CD4-positive, alpha-beta T cell (primary cell): ENCODE data around the gene POC1B. TPM values are rescaled to one million over a fixed set of nuclear protein-coding genes. Genes with fewer than 3 reads are reported as not detected.

ENCODE experiments used
- ATAC-seq: fragments of 200-7000 bp; cut with Tn5 transposase; one replicate; pipeline ENCODE4 v1.10.0; 2022; ENCODE audit warnings: mild to moderate bottlenecking; ENCODE audit not compliant: poor library complexity
- CTCF ChIA-PET: fragments of 350-600 bp; sonication (Branson Sonifier 250); formaldehyde crosslinking; loops from one replicate; lab custom pipeline; 2021; ENCODE audit warnings: antibody characterized with exemption, inconsistent platforms; lab: Charles Lee
- POLR2A ChIA-PET: fragments of 350-600 bp; sonication (Branson Sonifier 250); formaldehyde crosslinking; loops from one replicate; lab custom pipeline; 2021; ENCODE audit warnings: antibody characterized with exemption, inconsistent platforms; lab: Charles Lee
- DNase-seq, 14 experiments: peaks; one replicate each; pipeline ENCODE4 v3.0.0-alpha.2; 2013 to 2020; ENCODE audit warnings: mixed read lengths in 2 of 14
- H3K27ac ChIP-seq, 2 donors: one replicate each; pipeline versions ENCODE4 v1.5.1 to v1.7.0; 2013; ENCODE audit warnings: low read length in 2 of 2, low read depth in 1 of 2, mild to moderate bottlenecking in 1 of 2
- H3K27me3 ChIP-seq, 2 experiments: 1 replicate in 1 of 2; 2 replicates in 1 of 2; pipeline versions ENCODE4 v1.6.1 to v1.7.0; 2013; ENCODE audit warnings: low read length in 2 of 2, control low read depth in 1 of 2, mild to moderate bottlenecking in 1 of 2, moderate library complexity in 1 of 2; ENCODE audit not compliant: insufficient read depth in 2 of 2, control insufficient read depth in 1 of 2
- H3K36me3 ChIP-seq: one replicate; pipeline ENCODE4 v1.6.1; 2013; ENCODE audit warnings: low read length, control low read depth; ENCODE audit not compliant: insufficient read depth
- H3K4me1 ChIP-seq: one replicate; pipeline ENCODE4 v1.6.1; 2013; ENCODE audit warnings: low read length, control low read depth; ENCODE audit not compliant: insufficient read depth
- H3K4me3 ChIP-seq: one replicate; pipeline ENCODE4 v1.5.1; 2013; ENCODE audit warnings: mild to moderate bottlenecking, low read length, moderate library complexity
- H3K9me3 ChIP-seq, 2 experiments: 1 replicate in 1 of 2; 2 replicates in 1 of 2; pipeline versions ENCODE4 v1.6.1 to v1.7.0; 2013; ENCODE audit warnings: low read length in 2 of 2, mild to moderate bottlenecking in 2 of 2, control low read depth in 1 of 2, moderate library complexity in 1 of 2; ENCODE audit not compliant: control insufficient read depth in 1 of 2, insufficient read depth in 1 of 2
- H3K27ac Mint-ChIP-seq: one replicate; pipeline ENCODE4 v1.8.0; 2020; ENCODE audit warnings: mixed read lengths
- H3K27me3 Mint-ChIP-seq: one replicate; pipeline ENCODE4 v1.8.0; 2021; ENCODE audit warnings: mixed read lengths
- H3K36me3 Mint-ChIP-seq: one replicate; pipeline ENCODE4 v1.8.0; 2021; ENCODE audit warnings: low read depth, mixed read lengths
- H3K4me1 Mint-ChIP-seq: one replicate; pipeline ENCODE4 v1.8.0; 2021; ENCODE audit warnings: low read depth, mixed read lengths
- H3K4me3 Mint-ChIP-seq: one replicate; pipeline ENCODE4 v1.8.0; 2020; ENCODE audit warnings: mild to moderate bottlenecking, mixed read lengths
- H3K9me3 Mint-ChIP-seq: one replicate; pipeline ENCODE4 v1.8.0; 2020; ENCODE audit warnings: mixed read lengths
- intact Hi-C, 2 experiments: fragments of 100-400 bp; cut with DNase I in 1 of 2; cut with micrococcal nuclease in 1 of 2; formaldehyde crosslinking; loops; one replicate each; pipeline versions ENCODE4 v1.15.1 to v1.9.0; 2023 to 2025; cut with DNase I, micrococcal nuclease
- total RNA-seq, 174 experiments: library from RNA in 2 of 174; stranded (reverse) in 2 of 174; gene quantifications; one replicate each; pipeline ENCODE4 v1.2.3 and lab custom pipeline; 2021 to 2026
- TF ChIP-seq, protein P1 (sequence below): fragments of 200-600 bp; IDR thresholded peaks from one replicate; pipeline ENCODE4 v1.8.0; 2022; ENCODE audit warnings: antibody characterized with exemption, mild to moderate bottlenecking

Gene POC1B
- total RNA-seq, 2 experiments from 2014 or later, result 14.9 to 16.2 TPM

DNA sequence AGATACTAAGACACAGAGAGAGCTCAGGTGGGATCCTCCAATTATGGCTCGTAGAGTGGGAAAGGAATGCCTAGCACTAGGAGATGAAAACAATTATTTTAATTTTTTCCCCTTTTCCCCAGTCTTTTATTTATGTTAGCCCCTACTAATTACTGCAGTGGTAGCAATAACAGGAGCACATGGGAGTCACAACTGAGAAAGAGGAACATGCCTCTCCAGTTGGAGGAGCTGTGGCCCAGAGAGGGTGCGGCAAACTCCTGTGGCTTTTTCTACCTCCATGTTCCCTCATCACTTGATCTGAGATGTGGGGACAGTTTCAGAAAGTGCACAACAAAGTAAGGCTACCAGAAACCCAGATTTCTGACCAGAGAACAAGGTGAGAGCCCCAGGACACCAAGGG lies 25.9 kb upstream of the POC1B start:
- H3K27me3 ChIP-seq, result no peaks in the 10 kb centered on the region
- H3K4me3 Mint-ChIP-seq, result no peak overlapping the region
- no peak for DNase-seq
- H3K4me3 ChIP-seq, result no peak overlapping the region
- no peaks in the 10 kb centered on the region for H3K4me1 ChIP-seq
- ChIA-PET CTCF (no interaction called here), POLR2A (interaction anchor here (0.6 kb wide), 1 partner anchor 785 kb away, joined by 3 read pairs; no protein-coding TSS in a partner anchor)
- no peaks in the 10 kb centered on the region for H3K36me3 Mint-ChIP-seq
- H3K9me3 Mint-ChIP-seq, result peaks cover 4% of the 10 kb centered on the region
- no peaks in the 10 kb centered on the region for H3K27me3 Mint-ChIP-seq
- ATAC-seq, result no peak
- H3K27ac ChIP-seq, result no peak overlapping the region
- H3K4me1 Mint-ChIP-seq, result no peaks in the 10 kb centered on the region
- TF ChIP-seq, protein P1, sequence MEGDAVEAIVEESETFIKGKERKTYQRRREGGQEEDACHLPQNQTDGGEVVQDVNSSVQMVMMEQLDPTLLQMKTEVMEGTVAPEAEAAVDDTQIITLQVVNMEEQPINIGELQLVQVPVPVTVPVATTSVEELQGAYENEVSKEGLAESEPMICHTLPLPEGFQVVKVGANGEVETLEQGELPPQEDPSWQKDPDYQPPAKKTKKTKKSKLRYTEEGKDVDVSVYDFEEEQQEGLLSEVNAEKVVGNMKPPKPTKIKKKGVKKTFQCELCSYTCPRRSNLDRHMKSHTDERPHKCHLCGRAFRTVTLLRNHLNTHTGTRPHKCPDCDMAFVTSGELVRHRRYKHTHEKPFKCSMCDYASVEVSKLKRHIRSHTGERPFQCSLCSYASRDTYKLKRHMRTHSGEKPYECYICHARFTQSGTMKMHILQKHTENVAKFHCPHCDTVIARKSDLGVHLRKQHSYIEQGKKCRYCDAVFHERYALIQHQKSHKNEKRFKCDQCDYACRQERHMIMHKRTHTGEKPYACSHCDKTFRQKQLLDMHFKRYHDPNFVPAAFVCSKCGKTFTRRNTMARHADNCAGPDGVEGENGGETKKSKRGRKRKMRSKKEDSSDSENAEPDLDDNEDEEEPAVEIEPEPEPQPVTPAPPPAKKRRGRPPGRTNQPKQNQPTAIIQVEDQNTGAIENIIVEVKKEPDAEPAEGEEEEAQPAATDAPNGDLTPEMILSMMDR, result no peak
- intact Hi-C loops, result no loop called here
- H3K36me3 ChIP-seq, result no peaks in the 10 kb centered on the region
- H3K9me3 ChIP-seq, result no peaks in the 10 kb centered on the region
- H3K27ac Mint-ChIP-seq, result no peak overlapping the region

DNA sequence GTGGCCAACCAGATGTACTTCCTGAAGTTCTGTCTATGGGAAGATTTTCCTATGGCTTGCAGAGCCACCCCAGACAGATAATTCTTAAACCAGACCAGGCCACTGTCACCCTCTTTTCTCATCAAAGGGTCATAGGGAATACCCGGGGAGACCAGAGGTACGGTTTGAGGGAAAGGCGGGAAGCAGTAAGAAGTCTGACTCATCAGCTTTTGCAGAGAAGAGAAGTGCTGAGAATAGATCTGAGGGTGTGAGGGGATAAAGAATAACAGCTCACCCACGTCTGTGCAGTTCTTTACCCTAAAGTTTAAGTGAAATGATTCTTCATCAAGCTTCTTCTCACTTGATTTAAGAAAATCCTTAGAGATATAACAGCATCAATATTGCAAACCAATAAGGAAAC lies 21.3 kb upstream of the POC1B start:
- ATAC-seq, result no peak
- Histone ChIP-seq H3K36me3 (no peaks in the 10 kb centered on the region), H3K27ac (no peak overlapping the region), H3K4me3 (no peak overlapping the region), H3K4me1 (peaks cover 10% of the 10 kb centered on the region), H3K9me3 (no peaks in the 10 kb centered on the region), H3K27me3 (no peaks in the 10 kb centered on the region)
- TF ChIP-seq, protein P1, result no peak
- H3K4me1 Mint-ChIP-seq, result peaks cover 7% of the 10 kb centered on the region
- CTCF ChIA-PET, result no interaction called here
- DNase-seq, result no peak
- POLR2A ChIA-PET, result no interaction called here
- H3K27ac Mint-ChIP-seq, result no peak overlapping the region
- H3K27me3 Mint-ChIP-seq, result no peaks in the 10 kb centered on the region
- intact Hi-C loops, result no loop called here
- no peaks in the 10 kb centered on the region for H3K9me3 Mint-ChIP-seq
- no peak overlapping the region for H3K4me3 Mint-ChIP-seq
- H3K36me3 Mint-ChIP-seq, result no peaks in the 10 kb centered on the region

DNA sequence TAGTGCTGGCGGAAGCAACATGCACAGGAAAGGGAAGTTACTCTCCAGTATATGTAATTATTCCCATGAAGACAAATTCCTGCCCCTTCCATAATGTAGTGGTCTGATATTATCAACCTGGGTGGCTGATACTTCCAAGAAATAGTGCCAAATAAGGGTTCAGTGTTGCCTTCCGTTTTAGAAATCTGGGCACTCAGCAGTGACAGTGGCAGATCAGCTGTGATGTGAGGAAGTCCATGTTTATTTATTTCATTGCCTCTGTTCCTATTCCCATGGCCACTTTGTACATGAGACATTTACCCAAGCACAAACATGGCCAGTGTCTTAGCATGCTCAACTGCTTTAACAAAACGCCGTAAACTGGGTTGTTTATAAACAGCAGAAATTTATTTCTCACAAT lies 20.3 kb upstream of the POC1B start:
- no peaks in the 10 kb centered on the region for H3K27me3 ChIP-seq
- ChIA-PET POLR2A (no interaction called here), CTCF (no interaction called here)
- Mint-ChIP-seq H3K9me3 (no peaks in the 10 kb centered on the region), H3K4me1 (peaks cover 7% of the 10 kb centered on the region), H3K36me3 (no peaks in the 10 kb centered on the region), H3K4me3 (no peak overlapping the region), H3K27ac (no peak overlapping the region), H3K27me3 (no peaks in the 10 kb centered on the region)
- no peak for DNase-seq
- intact Hi-C loops, result no loop called here
- H3K27ac ChIP-seq, result no peak overlapping the region
- H3K9me3 ChIP-seq, result no peaks in the 10 kb centered on the region
- TF ChIP-seq, protein P1, result no peak
- no peaks in the 10 kb centered on the region for H3K36me3 ChIP-seq
- H3K4me3 ChIP-seq, result no peak overlapping the region
- peaks cover 10% of the 10 kb centered on the region for H3K4me1 ChIP-seq
- ATAC-seq, result no peak
